ENCODE results near the gene DNAH2. TPM values are rescaled to one million over a fixed set of nuclear protein-coding genes. Genes with fewer than 3 reads are reported as not detected.

Gene DNAH2
- total and polyA plus RNA-seq, 9 of the 15 experiments (the other 6 are each of a cell fraction or from before 2014, with no cell fraction given): 0.03 TPM; not detected in 8

GRCh38 chr17:7851438-7852261 is 134.1 kb downstream of the DNAH2 start (continued):
- TF ChIP-seq, protein P1, sequence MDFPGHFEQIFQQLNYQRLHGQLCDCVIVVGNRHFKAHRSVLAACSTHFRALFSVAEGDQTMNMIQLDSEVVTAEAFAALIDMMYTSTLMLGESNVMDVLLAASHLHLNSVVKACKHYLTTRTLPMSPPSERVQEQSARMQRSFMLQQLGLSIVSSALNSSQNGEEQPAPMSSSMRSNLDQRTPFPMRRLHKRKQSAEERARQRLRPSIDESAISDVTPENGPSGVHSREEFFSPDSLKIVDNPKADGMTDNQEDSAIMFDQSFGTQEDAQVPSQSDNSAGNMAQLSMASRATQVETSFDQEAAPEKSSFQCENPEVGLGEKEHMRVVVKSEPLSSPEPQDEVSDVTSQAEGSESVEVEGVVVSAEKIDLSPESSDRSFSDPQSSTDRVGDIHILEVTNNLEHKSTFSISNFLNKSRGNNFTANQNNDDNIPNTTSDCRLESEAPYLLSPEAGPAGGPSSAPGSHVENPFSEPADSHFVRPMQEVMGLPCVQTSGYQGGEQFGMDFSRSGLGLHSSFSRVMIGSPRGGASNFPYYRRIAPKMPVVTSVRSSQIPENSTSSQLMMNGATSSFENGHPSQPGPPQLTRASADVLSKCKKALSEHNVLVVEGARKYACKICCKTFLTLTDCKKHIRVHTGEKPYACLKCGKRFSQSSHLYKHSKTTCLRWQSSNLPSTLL (IDR thresholded peaks at IDR 0.05): no peak
- TF ChIP-seq KAT7 (CRISPR knock-in tag; IDR thresholded peaks at IDR 0.05; ENCODE audit: borderline replicate concordance): no peak
- TF ChIP-seq, protein P2, sequence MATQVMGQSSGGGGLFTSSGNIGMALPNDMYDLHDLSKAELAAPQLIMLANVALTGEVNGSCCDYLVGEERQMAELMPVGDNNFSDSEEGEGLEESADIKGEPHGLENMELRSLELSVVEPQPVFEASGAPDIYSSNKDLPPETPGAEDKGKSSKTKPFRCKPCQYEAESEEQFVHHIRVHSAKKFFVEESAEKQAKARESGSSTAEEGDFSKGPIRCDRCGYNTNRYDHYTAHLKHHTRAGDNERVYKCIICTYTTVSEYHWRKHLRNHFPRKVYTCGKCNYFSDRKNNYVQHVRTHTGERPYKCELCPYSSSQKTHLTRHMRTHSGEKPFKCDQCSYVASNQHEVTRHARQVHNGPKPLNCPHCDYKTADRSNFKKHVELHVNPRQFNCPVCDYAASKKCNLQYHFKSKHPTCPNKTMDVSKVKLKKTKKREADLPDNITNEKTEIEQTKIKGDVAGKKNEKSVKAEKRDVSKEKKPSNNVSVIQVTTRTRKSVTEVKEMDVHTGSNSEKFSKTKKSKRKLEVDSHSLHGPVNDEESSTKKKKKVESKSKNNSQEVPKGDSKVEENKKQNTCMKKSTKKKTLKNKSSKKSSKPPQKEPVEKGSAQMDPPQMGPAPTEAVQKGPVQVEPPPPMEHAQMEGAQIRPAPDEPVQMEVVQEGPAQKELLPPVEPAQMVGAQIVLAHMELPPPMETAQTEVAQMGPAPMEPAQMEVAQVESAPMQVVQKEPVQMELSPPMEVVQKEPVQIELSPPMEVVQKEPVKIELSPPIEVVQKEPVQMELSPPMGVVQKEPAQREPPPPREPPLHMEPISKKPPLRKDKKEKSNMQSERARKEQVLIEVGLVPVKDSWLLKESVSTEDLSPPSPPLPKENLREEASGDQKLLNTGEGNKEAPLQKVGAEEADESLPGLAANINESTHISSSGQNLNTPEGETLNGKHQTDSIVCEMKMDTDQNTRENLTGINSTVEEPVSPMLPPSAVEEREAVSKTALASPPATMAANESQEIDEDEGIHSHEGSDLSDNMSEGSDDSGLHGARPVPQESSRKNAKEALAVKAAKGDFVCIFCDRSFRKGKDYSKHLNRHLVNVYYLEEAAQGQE (IDR thresholded peaks at IDR 0.05; ENCODE audit: borderline replicate concordance): peak; percentile 64; the same call in 1 of the 2 replicates
- TF ChIP-seq, protein P2 (CRISPR knock-in tag; IDR thresholded peaks at IDR 0.05; ENCODE audit: low read depth): no peak
- TF ChIP-seq CXXC5 (CRISPR knock-in tag; IDR thresholded peaks at IDR 0.05): 0 out of 2 replicates have a peak, but pooled peaks have one; percentile 31
- TF ChIP-seq ATF3 (IDR thresholded peaks at IDR 0.05): peak; percentile 49; the same call in 1 of the 2 replicates
- TF ChIP-seq ATF3 (CRISPR knock-in tag; conservative IDR thresholded peaks at IDR 0.05): no peak
- TF ChIP-seq, protein P3, sequence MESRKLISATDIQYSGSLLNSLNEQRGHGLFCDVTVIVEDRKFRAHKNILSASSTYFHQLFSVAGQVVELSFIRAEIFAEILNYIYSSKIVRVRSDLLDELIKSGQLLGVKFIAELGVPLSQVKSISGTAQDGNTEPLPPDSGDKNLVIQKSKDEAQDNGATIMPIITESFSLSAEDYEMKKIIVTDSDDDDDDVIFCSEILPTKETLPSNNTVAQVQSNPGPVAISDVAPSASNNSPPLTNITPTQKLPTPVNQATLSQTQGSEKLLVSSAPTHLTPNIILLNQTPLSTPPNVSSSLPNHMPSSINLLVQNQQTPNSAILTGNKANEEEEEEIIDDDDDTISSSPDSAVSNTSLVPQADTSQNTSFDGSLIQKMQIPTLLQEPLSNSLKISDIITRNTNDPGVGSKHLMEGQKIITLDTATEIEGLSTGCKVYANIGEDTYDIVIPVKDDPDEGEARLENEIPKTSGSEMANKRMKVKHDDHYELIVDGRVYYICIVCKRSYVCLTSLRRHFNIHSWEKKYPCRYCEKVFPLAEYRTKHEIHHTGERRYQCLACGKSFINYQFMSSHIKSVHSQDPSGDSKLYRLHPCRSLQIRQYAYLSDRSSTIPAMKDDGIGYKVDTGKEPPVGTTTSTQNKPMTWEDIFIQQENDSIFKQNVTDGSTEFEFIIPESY (CRISPR knock-in tag; IDR thresholded peaks at IDR 0.05): peak; percentile 100
- TF ChIP-seq NFYB (IDR thresholded peaks at IDR 0.05; ENCODE audit: extremely low read depth, insufficient read length): peak; percentile 69
- TF ChIP-seq CTBP1 (IDR thresholded peaks at IDR 0.05; ENCODE audit: borderline replicate concordance): peak; percentile 39; the same call in 1 of the 2 replicates

Measured in K562 (cell line).